OCI-LY3 (cell line): ENCODE data around the gene KCND2.

Experiments
- EZH2phosphoT487 ChIP-seq: fragments of 200-600 bp; shearing (Covaris generic); IDR thresholded peaks from 2 replicates; pipeline ENCODE4 v1.6.1; 2018; ENCODE audit warnings: antibody characterized with exemption, mixed run types, low read depth
- TF ChIP-seq, protein P1 (sequence below): fragments of 200-600, 300-600 bp; sonication (generic); IDR thresholded peaks from 2 replicates; pipeline ENCODE4 v1.5.1; 2014; ENCODE audit warnings: antibody characterized with exemption, low read length, low read depth

DNA sequence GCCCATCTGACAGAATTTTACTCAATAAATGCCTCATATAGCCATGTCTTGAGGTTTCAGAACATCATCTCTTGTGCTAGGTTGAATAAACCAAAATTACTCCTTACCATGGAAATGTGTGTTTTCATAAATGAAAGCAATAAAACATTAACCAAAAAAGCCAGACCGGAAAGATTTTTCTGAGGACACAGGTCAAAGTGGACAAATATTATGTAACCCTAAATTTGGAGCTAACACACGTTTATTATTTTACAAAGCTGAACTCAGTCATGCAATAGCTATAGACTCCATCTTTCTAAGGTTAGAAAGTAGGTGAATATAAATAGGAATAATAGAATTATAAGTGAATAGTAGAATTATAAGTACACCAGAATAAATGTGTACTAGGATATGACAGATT, 315.9 kb downstream of the KCND2 start:
- TF ChIP-seq, protein P1, sequence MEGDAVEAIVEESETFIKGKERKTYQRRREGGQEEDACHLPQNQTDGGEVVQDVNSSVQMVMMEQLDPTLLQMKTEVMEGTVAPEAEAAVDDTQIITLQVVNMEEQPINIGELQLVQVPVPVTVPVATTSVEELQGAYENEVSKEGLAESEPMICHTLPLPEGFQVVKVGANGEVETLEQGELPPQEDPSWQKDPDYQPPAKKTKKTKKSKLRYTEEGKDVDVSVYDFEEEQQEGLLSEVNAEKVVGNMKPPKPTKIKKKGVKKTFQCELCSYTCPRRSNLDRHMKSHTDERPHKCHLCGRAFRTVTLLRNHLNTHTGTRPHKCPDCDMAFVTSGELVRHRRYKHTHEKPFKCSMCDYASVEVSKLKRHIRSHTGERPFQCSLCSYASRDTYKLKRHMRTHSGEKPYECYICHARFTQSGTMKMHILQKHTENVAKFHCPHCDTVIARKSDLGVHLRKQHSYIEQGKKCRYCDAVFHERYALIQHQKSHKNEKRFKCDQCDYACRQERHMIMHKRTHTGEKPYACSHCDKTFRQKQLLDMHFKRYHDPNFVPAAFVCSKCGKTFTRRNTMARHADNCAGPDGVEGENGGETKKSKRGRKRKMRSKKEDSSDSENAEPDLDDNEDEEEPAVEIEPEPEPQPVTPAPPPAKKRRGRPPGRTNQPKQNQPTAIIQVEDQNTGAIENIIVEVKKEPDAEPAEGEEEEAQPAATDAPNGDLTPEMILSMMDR, result no peak
- TF ChIP-seq EZH2phosphoT487, result no peak
